Measurements from ENCODE around the gene ASB7.
A peak's percentile ranks its signal among the peaks of the same experiment; 100 is the strongest.
"Not testable (repeated sequence)": the region's sequence is repeated elsewhere in the genome, so short reads cannot be mapped to it uniquely, and the experiment has no call there.

Gene ASB7

DNA sequence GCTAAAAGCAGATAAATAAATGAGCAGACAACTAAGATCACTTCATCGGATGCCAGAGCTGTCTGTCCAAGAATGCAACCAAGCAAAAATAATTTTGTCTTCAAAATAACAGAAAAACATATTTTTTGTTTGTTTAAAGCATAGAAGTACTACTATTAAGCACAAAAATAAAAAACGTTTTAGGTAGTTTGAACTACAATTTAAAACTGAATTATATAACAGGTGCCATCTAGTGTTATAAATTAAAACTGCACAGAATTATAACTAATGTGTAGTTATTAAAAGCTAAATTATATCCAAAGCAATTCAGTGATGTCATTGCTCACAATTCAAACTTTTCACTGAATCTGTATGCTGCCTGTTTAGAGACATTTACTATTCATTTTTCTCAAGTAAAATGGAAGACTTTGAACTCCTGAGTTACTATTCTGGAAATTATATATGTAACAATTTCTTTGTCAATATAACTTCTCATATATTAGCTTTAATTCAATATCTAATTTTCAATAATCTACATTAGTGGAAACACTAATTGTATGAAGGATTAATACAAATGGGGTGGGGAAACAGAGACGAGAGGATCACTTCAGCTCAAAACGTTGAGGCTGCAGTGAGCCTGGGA is 29.9 kb upstream of the ASB7 start:
- Mint-ChIP-seq H3K4me3 (no peak overlapping the region), H3K27ac (no peak overlapping the region), H3K27me3 (ENCODE audit: low read depth, poor library complexity) (no peaks in the 10 kb centered on the region), H3K36me3 (ENCODE audit: low read depth) (peaks cover 61% of the 10 kb centered on the region), H3K9me3 (peaks cover 10% of the 10 kb centered on the region), H3K4me1 (no peaks in the 10 kb centered on the region)
- TF ChIP-seq, protein P1, sequence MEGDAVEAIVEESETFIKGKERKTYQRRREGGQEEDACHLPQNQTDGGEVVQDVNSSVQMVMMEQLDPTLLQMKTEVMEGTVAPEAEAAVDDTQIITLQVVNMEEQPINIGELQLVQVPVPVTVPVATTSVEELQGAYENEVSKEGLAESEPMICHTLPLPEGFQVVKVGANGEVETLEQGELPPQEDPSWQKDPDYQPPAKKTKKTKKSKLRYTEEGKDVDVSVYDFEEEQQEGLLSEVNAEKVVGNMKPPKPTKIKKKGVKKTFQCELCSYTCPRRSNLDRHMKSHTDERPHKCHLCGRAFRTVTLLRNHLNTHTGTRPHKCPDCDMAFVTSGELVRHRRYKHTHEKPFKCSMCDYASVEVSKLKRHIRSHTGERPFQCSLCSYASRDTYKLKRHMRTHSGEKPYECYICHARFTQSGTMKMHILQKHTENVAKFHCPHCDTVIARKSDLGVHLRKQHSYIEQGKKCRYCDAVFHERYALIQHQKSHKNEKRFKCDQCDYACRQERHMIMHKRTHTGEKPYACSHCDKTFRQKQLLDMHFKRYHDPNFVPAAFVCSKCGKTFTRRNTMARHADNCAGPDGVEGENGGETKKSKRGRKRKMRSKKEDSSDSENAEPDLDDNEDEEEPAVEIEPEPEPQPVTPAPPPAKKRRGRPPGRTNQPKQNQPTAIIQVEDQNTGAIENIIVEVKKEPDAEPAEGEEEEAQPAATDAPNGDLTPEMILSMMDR (IDR thresholded peaks at IDR 0.05), result peak; percentile 45
- DNase-seq, result no peak

DNA sequence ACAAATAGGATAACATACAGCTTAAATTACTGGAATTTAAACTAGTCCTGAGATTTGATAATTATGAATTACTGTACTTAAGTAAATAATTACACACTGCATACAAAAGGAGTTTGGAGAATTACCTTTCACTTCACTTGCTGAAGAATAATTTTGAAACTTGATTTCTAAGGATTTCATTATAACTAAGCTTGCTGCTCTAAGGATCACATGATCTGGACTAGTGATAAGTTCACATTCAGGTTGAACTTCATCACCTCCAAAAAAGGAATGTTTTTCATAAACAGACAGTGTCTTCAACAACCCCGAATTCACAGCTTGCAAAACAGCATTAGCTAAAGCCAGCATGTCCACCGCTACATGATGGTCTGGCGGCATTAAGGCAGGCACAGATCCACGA is 28.9 kb upstream of the ASB7 start:
- no peak overlapping the region for H3K27ac Mint-ChIP-seq
- TF ChIP-seq, protein P1 (IDR thresholded peaks at IDR 0.05), result no peak
- peaks cover 12% of the 10 kb centered on the region for H3K9me3 Mint-ChIP-seq
- H3K4me3 Mint-ChIP-seq, result no peak overlapping the region
- H3K4me1 Mint-ChIP-seq, result no peaks in the 10 kb centered on the region
- H3K27me3 Mint-ChIP-seq (ENCODE audit: low read depth, poor library complexity), result no peaks in the 10 kb centered on the region
- peaks cover 61% of the 10 kb centered on the region for H3K36me3 Mint-ChIP-seq (ENCODE audit: low read depth)
- DNase-seq, result no peak

DNA sequence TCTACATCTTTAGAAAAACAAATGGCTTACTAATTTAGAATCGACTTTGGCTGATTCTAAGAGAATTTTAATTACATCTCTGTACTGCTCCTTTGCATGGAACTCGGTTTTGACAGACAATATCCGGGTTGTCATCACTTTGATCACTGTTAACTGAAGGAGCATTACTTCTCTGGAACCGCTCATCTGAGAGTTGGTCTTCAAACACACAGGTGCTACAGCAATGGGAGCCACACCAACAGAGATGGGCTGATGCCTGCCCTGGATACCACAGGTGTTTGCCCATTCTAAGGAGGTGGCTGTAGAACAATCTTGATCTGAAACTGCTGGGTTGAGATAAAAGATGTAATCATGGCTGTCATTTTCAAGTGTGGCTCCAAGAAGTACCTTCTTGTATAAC is 22.0 kb upstream of the ASB7 start:
- Mint-ChIP-seq H3K4me3 (no peak overlapping the region), H3K4me1 (no peaks in the 10 kb centered on the region), H3K27ac (no peak overlapping the region), H3K27me3 (ENCODE audit: low read depth, poor library complexity) (peaks cover 5% of the 10 kb centered on the region), H3K9me3 (peaks cover 36% of the 10 kb centered on the region), H3K36me3 (ENCODE audit: low read depth) (peaks cover 74% of the 10 kb centered on the region)
- TF ChIP-seq, protein P1 (IDR thresholded peaks at IDR 0.05), result no peak
- no peak for DNase-seq

DNA sequence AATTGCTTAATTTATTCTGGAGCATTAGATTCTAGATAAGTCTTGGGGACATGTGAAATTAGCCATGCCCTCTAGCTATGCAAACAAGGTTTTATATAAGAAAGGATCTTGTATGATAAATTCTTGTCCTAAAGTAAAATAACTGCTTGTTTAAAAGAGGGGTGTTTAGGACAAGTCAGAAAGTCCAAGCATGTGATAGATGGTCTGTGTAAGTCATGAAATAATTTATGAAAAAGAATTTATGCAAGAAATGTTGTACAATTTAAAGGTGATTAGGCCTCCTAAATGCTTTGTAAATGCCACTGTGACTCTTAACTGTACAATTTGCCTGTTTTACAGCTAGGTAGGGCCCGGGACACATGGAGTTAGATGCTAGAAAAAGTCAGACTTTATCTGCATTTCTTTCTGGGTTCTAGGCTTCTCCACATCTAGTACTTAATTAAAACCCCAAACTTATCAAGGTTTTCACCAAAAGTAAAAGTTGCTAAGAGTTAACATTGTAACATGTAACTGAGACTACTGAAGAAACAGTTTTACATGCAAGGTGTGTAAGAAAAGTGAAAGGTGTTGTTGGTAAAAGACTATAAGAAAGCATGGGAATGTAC is 13.6 kb upstream of the ASB7 start:
- H3K36me3 Mint-ChIP-seq (ENCODE audit: low read depth), result peaks cover 87% of the 10 kb centered on the region
- H3K27me3 Mint-ChIP-seq (ENCODE audit: low read depth, poor library complexity), result no peaks in the 10 kb centered on the region
- TF ChIP-seq, protein P1 (IDR thresholded peaks at IDR 0.05), result no peak
- no peak overlapping the region for H3K4me3 Mint-ChIP-seq
- no peak for DNase-seq
- H3K4me1 Mint-ChIP-seq, result no peaks in the 10 kb centered on the region
- no peak overlapping the region for H3K27ac Mint-ChIP-seq
- H3K9me3 Mint-ChIP-seq, result peaks cover 92% of the 10 kb centered on the region

DNA sequence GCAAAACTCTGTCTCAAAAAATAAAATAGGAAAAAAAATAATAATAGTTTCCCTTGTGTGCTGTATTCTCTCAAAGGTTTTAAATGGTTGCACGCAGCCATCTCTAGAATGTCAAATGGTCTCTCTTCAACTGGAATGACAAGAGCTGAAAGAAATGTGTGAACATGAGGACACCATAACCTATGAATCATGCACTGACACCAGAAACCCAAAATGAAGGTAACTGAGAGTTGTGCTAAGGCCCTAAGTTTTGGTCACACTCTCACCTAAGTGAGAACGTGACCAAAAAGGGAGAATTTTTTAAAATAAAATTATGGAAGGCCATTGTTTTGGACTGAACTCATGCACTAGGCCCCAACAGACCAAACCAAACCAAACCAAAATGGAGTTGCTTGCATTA is 11.2 kb upstream of the ASB7 start:
- Mint-ChIP-seq H3K36me3 (ENCODE audit: low read depth) (peaks cover 70% of the 10 kb centered on the region), H3K9me3 (peaks cover 70% of the 10 kb centered on the region)
- H3K4me3 Mint-ChIP-seq; H3K27me3 Mint-ChIP-seq (ENCODE audit: low read depth, poor library complexity); H3K4me1 Mint-ChIP-seq; H3K27ac Mint-ChIP-seq; DNase-seq: not testable (repeated sequence)

DNA sequence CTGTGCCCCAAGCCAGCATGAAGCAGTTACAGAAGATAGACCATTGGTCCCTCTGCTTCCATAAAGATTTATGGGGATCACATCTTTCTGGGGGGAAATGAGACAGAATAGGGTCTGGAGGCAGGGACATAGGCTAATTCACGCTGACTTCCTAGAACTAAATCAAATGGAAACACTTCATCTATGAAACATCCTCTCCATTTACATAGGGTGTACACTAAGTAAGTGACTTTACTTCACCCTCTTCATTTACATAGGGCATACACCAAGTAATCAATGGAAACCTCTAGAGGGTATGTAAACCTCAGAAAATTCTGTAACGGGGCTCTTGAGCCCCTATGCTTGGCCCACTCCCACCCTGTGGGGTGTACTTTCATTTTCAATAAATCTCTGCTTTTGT is 10.6 kb upstream of the ASB7 start:
- no peak for DNase-seq
- Mint-ChIP-seq H3K27ac (no peak overlapping the region), H3K27me3 (ENCODE audit: low read depth, poor library complexity) (no peaks in the 10 kb centered on the region), H3K4me1 (no peaks in the 10 kb centered on the region), H3K36me3 (ENCODE audit: low read depth) (peaks cover 63% of the 10 kb centered on the region), H3K4me3 (no peak overlapping the region), H3K9me3 (peaks cover 63% of the 10 kb centered on the region)
- TF ChIP-seq, protein P1 (IDR thresholded peaks at IDR 0.05), result no peak
